GM06990 (cell line): ENCODE measurements around the gene B4GALNT1.
A peak's percentile ranks its signal among the peaks of the same experiment; 100 is the strongest.
"Not testable (repeated sequence)": the region's sequence is repeated elsewhere in the genome, so short reads cannot be mapped to it uniquely, and the experiment has no call there.

Source experiments
- DNase-seq: peaks from one replicate; pipeline ENCODE4 v3.0.0-alpha.2; 2011; ENCODE audit not compliant: insufficient read length; ENCODE audit errors: extremely low read depth
- H3K27me3 ChIP-seq: replicated peaks from 2 replicates; pipeline ENCODE4 v1.6.0; 2011; ENCODE audit warnings: low read length; ENCODE audit not compliant: control insufficient read depth, insufficient read depth
- H3K36me3 ChIP-seq: 2 replicates; pipeline ENCODE4 v1.5.1; 2011; ENCODE audit warnings: low read length; ENCODE audit not compliant: control insufficient read depth, insufficient read depth
- H3K4me3 ChIP-seq: replicated peaks from 2 replicates; pipeline ENCODE4 v1.5.1; 2011; ENCODE audit warnings: low read depth, mild to moderate bottlenecking, control low read depth, low read length
- CTCF ChIP-seq: IDR thresholded peaks from 2 replicates; pipeline ENCODE4 v1.5.1; 2011; ENCODE audit warnings: low read length, control low read depth, mild to moderate bottlenecking, inconsistent platforms; ENCODE audit not compliant: insufficient read depth, poor library complexity, severe bottlenecking

Gene B4GALNT1

GRCh38 chr12:57620936-57621496 is 12.0 kb downstream of the B4GALNT1 start:
- Histone ChIP-seq H3K36me3 (no peaks in the 10 kb centered on the region), H3K27me3 (peaks cover 7% of the 10 kb centered on the region), H3K4me3 (0 out of 2 replicates have a peak overlapping the region, but pooled peaks have one; percentile 2)
- no peak for TF ChIP-seq CTCF
- DNase-seq: no peak

GRCh38 chr12:57620245-57620935 is 12.6 kb downstream of the B4GALNT1 start:
- peaks cover 7% of the 10 kb centered on the region for H3K27me3 ChIP-seq
- TF ChIP-seq CTCF: no peak
- H3K36me3 ChIP-seq: no peaks in the 10 kb centered on the region
- DNase-seq: no peak
- H3K4me3 ChIP-seq: no peak overlapping the region

- H3K36me3 ChIP-seq: no peaks in the 10 kb centered on the region
- no peak for DNase-seq
- peaks cover 7% of the 10 kb centered on the region for H3K27me3 ChIP-seq
- no peak overlapping the region for H3K4me3 ChIP-seq
- TF ChIP-seq CTCF: no peak
Observed at GRCh38 chr12:57619434-57620244, 13.4 kb downstream of the B4GALNT1 start.

GRCh38 chr12:57618966-57619433 is 14.0 kb downstream of the B4GALNT1 start:
- H3K36me3 ChIP-seq: no peaks in the 10 kb centered on the region
- no peak for TF ChIP-seq CTCF
- no peak for DNase-seq
- peaks cover 7% of the 10 kb centered on the region for H3K27me3 ChIP-seq
- no peak overlapping the region for H3K4me3 ChIP-seq

GRCh38 chr12:57618431-57618830 is 14.6 kb downstream of the B4GALNT1 start:
- H3K36me3 ChIP-seq, DNase-seq, H3K4me3 ChIP-seq, H3K27me3 ChIP-seq: not testable (repeated sequence)

GRCh38 chr12:57617942-57618341 is 15.1 kb downstream of the B4GALNT1 start:
- peaks cover 5% of the 10 kb centered on the region for H3K27me3 ChIP-seq
- H3K36me3 ChIP-seq: no peaks in the 10 kb centered on the region
- no peak for DNase-seq
- no peak for TF ChIP-seq CTCF
- no peak overlapping the region for H3K4me3 ChIP-seq
